Cardiac muscle cell (in vitro differentiated cells and primary cell): Measurements from ENCODE around the gene LYSMD3. TPM values are rescaled to one million over a fixed set of nuclear protein-coding genes. Genes with fewer than 3 reads are reported as not detected.
"Not testable (repeated sequence)": the region's sequence is repeated elsewhere in the genome, so short reads cannot be mapped to it uniquely, and the experiment has no call there.

Experiments
- DNase-seq, 2 donors: peaks; one replicate each; pipeline versions ENCODE4 v3.0.0 to v3.0.0-alpha.2; 2010 to 2017; ENCODE audit warnings: low read depth in 1 of 2, low spot score in 1 of 2
- H3K27ac ChIP-seq: fragments of 200-600 bp; sonication (generic); 2 replicates; pipeline ENCODE4 v1.5.1; 2016
- H3K27me3 ChIP-seq: fragments of 200-600 bp; sonication (generic); 2 replicates; pipeline ENCODE4 v1.6.0; 2016; ENCODE audit warnings: control low read depth
- H3K36me3 ChIP-seq: fragments of 200-600 bp; sonication (generic); 2 replicates; pipeline ENCODE4 v1.5.1; 2016; ENCODE audit warnings: control low read depth
- H3K4me1 ChIP-seq: fragments of 200-600 bp; sonication (generic); 2 replicates; pipeline ENCODE4 v1.8.1; 2017; ENCODE audit warnings: low read depth, mild to moderate bottlenecking, mixed run types
- H3K4me3 ChIP-seq: fragments of 200-600 bp; sonication (generic); 2 replicates; pipeline ENCODE4 v1.5.1; 2016; ENCODE audit warnings: mild to moderate bottlenecking
- H3K9me3 ChIP-seq: fragments of 200-600 bp; sonication (generic); 2 replicates; pipeline ENCODE4 v1.5.1; 2017; ENCODE audit warnings: low read depth, mild to moderate bottlenecking, control low read depth
- CTCF ChIP-seq: IDR thresholded peaks from 2 replicates; pipeline ENCODE4 v1.5.1; 2012; ENCODE audit warnings: low read depth, mild to moderate bottlenecking, low read length
- polyA plus RNA-seq: library from polyadenylated mRNA; unstranded; fragments of >200 nt; fragmentation: Nextera tagmentation; extraction: Ambion mirVana; gene quantifications from 2 replicates; pipeline ENCODE4 v1.2.1, GENCODE V29; 2016
- total RNA-seq: library from RNA; depleted of rRNA; stranded (reverse); fragments of >200 nt; gene quantifications from 2 replicates; pipeline ENCODE4 v1.2.3, GENCODE V29; 2016

Gene LYSMD3
- total RNA-seq, result 9.0 and 11.1 TPM in 2 replicates
- polyA plus RNA-seq, result 10.9 and 16.7 TPM in 2 replicates

DNA sequence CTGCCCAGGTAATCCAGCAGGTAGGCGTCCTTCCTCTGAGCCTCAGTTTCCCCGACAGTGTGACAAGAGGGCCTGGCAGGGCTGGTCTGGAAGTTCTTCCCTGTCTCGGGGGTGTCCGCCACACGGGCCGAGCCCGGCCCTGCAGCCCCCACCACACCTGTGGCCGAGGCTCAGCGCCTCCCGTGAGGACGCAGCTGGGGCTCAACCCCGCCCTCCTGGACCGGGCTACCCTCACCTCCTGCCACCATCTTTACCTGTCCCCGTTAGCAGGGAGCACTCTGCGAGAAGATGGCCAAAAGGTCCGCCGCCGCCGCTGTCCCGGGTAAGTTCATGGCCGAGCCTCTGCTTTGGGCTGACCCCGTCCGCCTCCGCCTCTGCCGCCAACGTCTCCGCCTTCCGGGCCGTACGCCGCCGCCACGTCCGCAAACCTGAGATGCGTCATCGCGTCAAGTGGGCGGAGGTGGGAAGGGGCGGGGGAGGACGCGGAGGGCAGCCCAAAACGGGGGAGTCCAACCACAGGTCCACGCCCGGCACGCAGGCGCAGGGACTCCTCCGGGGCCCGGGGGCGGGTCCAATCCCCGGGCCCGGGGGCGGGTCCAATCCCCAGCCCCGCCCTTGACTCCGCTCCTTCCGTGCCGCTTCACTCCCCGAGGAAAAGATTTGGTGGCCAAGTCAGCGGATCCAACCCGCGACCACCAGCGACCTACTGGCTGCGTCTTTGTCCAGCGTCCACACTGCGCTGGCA is at the start of gene LYSMD3:
Gene LYSMD3, minus strand, starts transcription at position 391 of the 745 bp plus-strand sequence. CDS start 4,295 bp downstream, outside the sequence.
- Histone ChIP-seq H3K9me3 (no peaks in the 10 kb centered on the region), H3K36me3 (peaks cover under 1% of the 10 kb centered on the region), H3K27ac (peak within 1 kb of the TSS; percentile 88), H3K4me3 (peak within 1 kb of the TSS; percentile 89), H3K27me3 (no peaks in the 10 kb centered on the region), H3K4me1 (peaks cover 15% of the 10 kb centered on the region)
- DNase-seq, result peak; percentile 98 to 99
- no peak for TF ChIP-seq CTCF

DNA sequence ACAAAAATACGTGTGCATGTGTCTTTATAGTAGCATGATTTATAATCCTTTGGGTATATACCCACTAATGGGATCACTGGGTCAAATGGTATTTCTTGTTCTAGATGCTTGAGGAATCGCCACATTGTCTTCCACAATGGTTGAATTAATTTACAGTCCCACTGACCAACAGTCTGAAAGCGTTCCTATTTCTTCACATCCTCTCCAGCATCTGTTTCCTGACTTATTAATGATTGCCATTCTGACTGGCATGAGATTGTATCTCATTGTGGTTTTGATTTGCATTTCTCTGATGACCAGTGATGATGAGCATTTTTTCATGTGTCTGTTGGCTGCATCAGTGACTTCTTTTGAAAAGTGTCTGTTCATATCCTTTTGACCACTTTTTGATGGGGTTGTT is 47.2 kb upstream of the LYSMD3 start:
- not testable (repeated sequence) for H3K9me3 ChIP-seq, H3K36me3 ChIP-seq, DNase-seq, H3K4me3 ChIP-seq, H3K27ac ChIP-seq, H3K4me1 ChIP-seq, H3K27me3 ChIP-seq

DNA sequence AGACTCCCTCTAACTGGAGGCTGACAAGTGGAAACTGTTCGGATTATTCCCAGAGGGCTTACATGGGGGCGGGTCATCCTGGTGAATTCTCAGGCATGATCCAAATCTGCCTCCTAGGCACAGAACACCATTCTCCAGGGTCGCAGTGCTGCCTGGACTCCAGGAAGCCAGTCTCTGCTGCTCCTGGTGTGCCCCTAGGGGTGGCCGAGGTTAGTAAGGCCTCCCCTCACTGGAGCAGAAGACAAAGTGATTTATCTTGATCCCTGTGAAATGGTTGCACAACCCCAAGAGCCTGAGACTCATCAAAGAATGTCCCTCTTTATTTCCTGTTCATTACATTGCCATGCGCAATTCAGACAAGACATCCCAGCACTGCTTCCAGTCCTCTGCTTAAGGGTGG is 46.3 kb upstream of the LYSMD3 start:
- no peaks in the 10 kb centered on the region for H3K27me3 ChIP-seq
- H3K9me3 ChIP-seq, result no peaks in the 10 kb centered on the region
- no peaks in the 10 kb centered on the region for H3K36me3 ChIP-seq
- H3K27ac ChIP-seq, result no peak overlapping the region
- no peak for DNase-seq
- no peak overlapping the region for H3K4me3 ChIP-seq
- H3K4me1 ChIP-seq, result no peaks in the 10 kb centered on the region
- no peak for TF ChIP-seq CTCF

DNA sequence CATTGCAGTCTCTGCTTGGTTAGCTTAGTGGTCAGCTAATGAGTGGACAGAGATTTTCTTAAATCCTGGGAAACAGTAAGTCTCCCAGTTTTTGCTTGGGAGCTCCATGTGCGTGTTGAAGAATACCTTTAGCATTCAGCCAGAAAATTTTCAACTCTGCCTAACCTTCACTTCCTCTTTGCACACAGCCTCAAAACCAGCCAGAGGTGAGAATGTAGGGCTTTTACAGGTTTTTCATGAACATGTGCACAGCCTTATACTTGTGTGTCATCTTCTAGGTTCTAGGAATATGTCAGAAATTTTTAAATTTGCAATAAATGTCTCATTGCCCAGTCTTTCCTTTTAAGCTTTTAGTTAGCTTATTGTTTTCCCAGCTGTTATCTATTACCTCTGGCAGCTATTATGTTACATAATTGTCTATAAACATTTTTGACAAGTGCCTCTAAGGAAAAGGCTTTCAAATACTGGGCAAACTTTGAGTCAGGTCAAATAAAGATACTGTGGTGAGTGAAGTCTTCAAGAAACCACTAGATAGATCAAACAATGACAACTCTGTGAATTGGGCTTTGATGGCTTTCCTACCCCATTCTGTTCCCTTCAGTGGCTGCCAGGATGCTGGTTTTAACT is 41.9 kb upstream of the LYSMD3 start:
- Histone ChIP-seq H3K36me3 (no peaks in the 10 kb centered on the region), H3K4me1 (no peaks in the 10 kb centered on the region), H3K27ac (no peak overlapping the region), H3K4me3 (no peak overlapping the region), H3K9me3 (no peaks in the 10 kb centered on the region), H3K27me3 (no peaks in the 10 kb centered on the region)
- TF ChIP-seq CTCF, result no peak
- DNase-seq, result no peak

GRCh38 chr5:90570034-90570433 is 40.6 kb upstream of the LYSMD3 start:
- no peaks in the 10 kb centered on the region for H3K9me3 ChIP-seq
- no peak for TF ChIP-seq CTCF

DNA sequence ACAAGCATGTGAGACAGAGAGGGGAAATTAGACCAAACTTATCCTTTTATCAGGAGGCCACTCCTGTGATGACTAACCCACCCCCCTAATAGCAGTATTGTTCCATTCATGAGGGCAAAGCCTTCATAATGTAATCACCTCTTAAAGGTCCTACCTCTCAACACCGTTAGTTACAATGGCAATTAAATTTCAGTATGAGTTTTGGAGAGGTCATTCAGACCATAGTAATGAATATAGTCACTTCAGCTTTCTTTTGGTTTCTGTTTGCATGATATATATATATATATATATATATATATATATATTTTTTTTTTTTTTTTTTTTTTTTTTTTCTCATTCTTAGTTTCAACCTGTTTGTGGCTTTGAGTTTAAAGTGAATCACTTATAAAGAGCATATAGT is 39.7 kb upstream of the LYSMD3 start:
- H3K27ac ChIP-seq, result no peak overlapping the region
- H3K4me1 ChIP-seq, result no peaks in the 10 kb centered on the region
- TF ChIP-seq CTCF, result no peak
- no peaks in the 10 kb centered on the region for H3K9me3 ChIP-seq
- no peak overlapping the region for H3K4me3 ChIP-seq
- no peak for DNase-seq
- no peaks in the 10 kb centered on the region for H3K36me3 ChIP-seq
- H3K27me3 ChIP-seq, result no peaks in the 10 kb centered on the region

More at GRCh38 chr5:90570034-90570433, 40.6 kb upstream of the LYSMD3 start:
- H3K36me3 ChIP-seq, result no peaks in the 10 kb centered on the region
- H3K27me3 ChIP-seq, result no peaks in the 10 kb centered on the region
- no peaks in the 10 kb centered on the region for H3K4me1 ChIP-seq
- no peak overlapping the region for H3K4me3 ChIP-seq
- DNase-seq, result no peak
- no peak overlapping the region for H3K27ac ChIP-seq
